Hepatocyte (in vitro differentiated cells): ENCODE results near the gene RYK. TPM values are rescaled to one million over a fixed set of nuclear protein-coding genes. Genes with fewer than 3 reads are reported as not detected.

Source experiments
- DNase-seq: peaks from one replicate; pipeline ENCODE4 v3.0.0-alpha.2; 2016; ENCODE audit warnings: low spot score
- H2AFZ ChIP-seq: fragments of 200-600 bp; sonication (generic); 2 replicates; pipeline ENCODE4 v1.6.0; 2016; ENCODE audit warnings: antibody characterized with exemption, mild to moderate bottlenecking
- H3K27ac ChIP-seq: fragments of 200-600 bp; sonication (generic); 2 replicates; pipeline ENCODE4 v1.5.1; 2016; ENCODE audit warnings: mild to moderate bottlenecking
- H3K27me3 ChIP-seq: fragments of 200-600 bp; sonication (generic); 2 replicates; pipeline ENCODE4 v1.6.1; 2016
- H3K36me3 ChIP-seq: fragments of 200-600 bp; sonication (generic); replicated peaks from 2 replicates; pipeline ENCODE4 v1.5.1; 2016; ENCODE audit warnings: low read depth; ENCODE audit not compliant: insufficient read depth
- H3K4me1 ChIP-seq: fragments of 200-600 bp; sonication (generic); 2 replicates; pipeline ENCODE4 v1.5.1; 2016; ENCODE audit warnings: mild to moderate bottlenecking, moderate library complexity; ENCODE audit not compliant: insufficient read depth
- H3K4me2 ChIP-seq: fragments of 200-600 bp; sonication (generic); 2 replicates; pipeline ENCODE4 v1.6.0; 2016
- H3K4me3 ChIP-seq: fragments of 200-600 bp; sonication (generic); 2 replicates; pipeline ENCODE4 v1.5.1; 2016; ENCODE audit warnings: mild to moderate bottlenecking
- H3K79me2 ChIP-seq: fragments of 200-600 bp; sonication (generic); 2 replicates; pipeline ENCODE4 v1.6.0; 2017; ENCODE audit warnings: mild to moderate bottlenecking
- H3K9me2 ChIP-seq: fragments of 200-600 bp; sonication (generic); replicated peaks from 2 replicates; pipeline ENCODE4 v1.6.0; 2017; ENCODE audit warnings: mild to moderate bottlenecking; ENCODE audit not compliant: insufficient read depth
- H3K9me3 ChIP-seq: fragments of 200-600 bp; sonication (generic); 2 replicates; pipeline ENCODE4 v1.5.1; 2016; ENCODE audit warnings: low read depth, mild to moderate bottlenecking
- H4K20me1 ChIP-seq: fragments of 200-600 bp; sonication (generic); 2 replicates; pipeline ENCODE4 v1.6.0; 2016; ENCODE audit warnings: mild to moderate bottlenecking; ENCODE audit not compliant: insufficient read depth, poor library complexity, severe bottlenecking
- EZH2 ChIP-seq: fragments of 200-600 bp; sonication (generic); IDR thresholded peaks from 2 replicates; pipeline ENCODE4 v1.6.1; 2016; ENCODE audit warnings: antibody characterized with exemption, mild to moderate bottlenecking, borderline replicate concordance
- EZH2phosphoT487 ChIP-seq: fragments of 200-600 bp; sonication (generic); IDR thresholded peaks from one replicate; pipeline ENCODE4 v1.6.1; 2018; ENCODE audit warnings: antibody characterized with exemption, mild to moderate bottlenecking, low read depth, moderate library complexity; ENCODE audit not compliant: unreplicated experiment, severe bottlenecking
- WGBS: methylation state at CpG from one replicate; pipeline ENCODE4 v1.1.6; 2016; ENCODE audit warnings: low lambda C conversion rate; ENCODE audit errors: missing lambda C conversion rate; 5-methylcytosine and 5-hydroxymethylcytosine counted together
- polyA plus RNA-seq: library from polyadenylated mRNA; unstranded; fragments of >200 nt; fragmentation: Nextera tagmentation; extraction: Ambion mirVana; gene quantifications from 2 replicates; pipeline ENCODE4 v1.2.1, GENCODE V29; 2016
- total RNA-seq: library from RNA; depleted of rRNA; stranded (reverse); fragments of >200 nt; gene quantifications from 2 replicates; pipeline ENCODE4 v1.2.3, GENCODE V29; 2014
- TF ChIP-seq, protein P1 (sequence below): fragments of 200-600 bp; sonication (generic); IDR thresholded peaks from 2 replicates; pipeline ENCODE4 v1.5.1; 2016; ENCODE audit warnings: antibody characterized with exemption, mild to moderate bottlenecking; ENCODE audit not compliant: poor library complexity

Gene RYK
- total and polyA plus RNA-seq, 2 experiments from 2014 or later, result 56.5 to 102 TPM

DNA sequence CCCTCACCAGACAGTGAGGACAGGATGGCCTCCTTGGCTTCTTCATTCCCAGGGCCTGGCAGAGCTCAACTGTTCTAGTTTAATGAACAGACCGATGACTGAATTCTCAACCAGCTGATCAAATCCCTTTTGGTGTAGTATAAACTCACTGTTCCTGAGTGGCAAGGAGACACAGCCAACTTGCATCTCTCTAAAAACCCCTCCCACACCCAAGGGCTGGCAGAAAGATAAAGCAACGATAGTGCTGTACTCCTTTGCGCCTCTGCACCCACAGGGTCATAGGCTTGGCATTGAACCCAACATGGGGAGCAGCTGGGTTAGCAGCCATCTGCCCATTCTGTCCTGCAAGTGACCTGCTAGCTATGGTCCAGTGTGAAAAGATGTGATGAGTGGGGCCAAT lies 103.2 kb downstream of the RYK start:
- Histone ChIP-seq H3K9me3 (no peaks in the 10 kb centered on the region), H3K4me3 (no peak overlapping the region), H3K9me2 (no peaks in the 10 kb centered on the region), H3K79me2 (no peaks in the 10 kb centered on the region), H2AFZ (no peak overlapping the region), H4K20me1 (no peaks in the 10 kb centered on the region), H3K4me1 (no peaks in the 10 kb centered on the region), H3K27me3 (no peaks in the 10 kb centered on the region), H3K4me2 (no peak overlapping the region), H3K36me3 (no peaks in the 10 kb centered on the region), H3K27ac (no peak overlapping the region)
- TF ChIP-seq EZH2 (no peak), EZH2phosphoT487 (no peak)
- TF ChIP-seq, protein P1, sequence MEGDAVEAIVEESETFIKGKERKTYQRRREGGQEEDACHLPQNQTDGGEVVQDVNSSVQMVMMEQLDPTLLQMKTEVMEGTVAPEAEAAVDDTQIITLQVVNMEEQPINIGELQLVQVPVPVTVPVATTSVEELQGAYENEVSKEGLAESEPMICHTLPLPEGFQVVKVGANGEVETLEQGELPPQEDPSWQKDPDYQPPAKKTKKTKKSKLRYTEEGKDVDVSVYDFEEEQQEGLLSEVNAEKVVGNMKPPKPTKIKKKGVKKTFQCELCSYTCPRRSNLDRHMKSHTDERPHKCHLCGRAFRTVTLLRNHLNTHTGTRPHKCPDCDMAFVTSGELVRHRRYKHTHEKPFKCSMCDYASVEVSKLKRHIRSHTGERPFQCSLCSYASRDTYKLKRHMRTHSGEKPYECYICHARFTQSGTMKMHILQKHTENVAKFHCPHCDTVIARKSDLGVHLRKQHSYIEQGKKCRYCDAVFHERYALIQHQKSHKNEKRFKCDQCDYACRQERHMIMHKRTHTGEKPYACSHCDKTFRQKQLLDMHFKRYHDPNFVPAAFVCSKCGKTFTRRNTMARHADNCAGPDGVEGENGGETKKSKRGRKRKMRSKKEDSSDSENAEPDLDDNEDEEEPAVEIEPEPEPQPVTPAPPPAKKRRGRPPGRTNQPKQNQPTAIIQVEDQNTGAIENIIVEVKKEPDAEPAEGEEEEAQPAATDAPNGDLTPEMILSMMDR, result no peak
- DNase-seq, result no peak
- WGBS, result 96% methylated on average over 3 of the region's 3 CpGs

DNA sequence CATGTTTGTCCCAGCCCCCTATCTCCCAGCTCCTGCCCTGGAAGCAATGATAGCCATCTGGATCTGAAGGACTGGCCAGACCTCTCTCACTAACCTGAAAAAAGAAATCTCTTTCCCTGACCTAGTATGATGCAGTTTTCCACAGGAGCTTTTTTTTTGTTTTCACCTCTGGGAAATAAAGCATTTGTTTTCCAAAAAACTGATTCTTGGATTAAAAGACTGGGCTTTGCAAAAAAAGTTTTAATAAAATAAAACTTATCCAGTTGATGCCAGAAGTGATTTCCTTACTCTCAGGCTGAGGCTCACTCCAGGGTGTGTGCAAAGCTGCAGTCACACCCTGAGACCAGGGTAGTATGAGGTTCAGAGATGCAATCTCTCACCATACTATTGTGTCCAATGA lies 104.0 kb downstream of the RYK start:
- H3K9me3 ChIP-seq, result no peaks in the 10 kb centered on the region
- no peak overlapping the region for H3K4me2 ChIP-seq
- H2AFZ ChIP-seq, result no peak overlapping the region
- no peak for DNase-seq
- TF ChIP-seq EZH2phosphoT487 (no peak), EZH2 (no peak)
- TF ChIP-seq, protein P1, result no peak
- no peaks in the 10 kb centered on the region for H4K20me1 ChIP-seq
- H3K4me1 ChIP-seq, result no peaks in the 10 kb centered on the region
- H3K79me2 ChIP-seq, result no peaks in the 10 kb centered on the region
- H3K4me3 ChIP-seq, result no peak overlapping the region
- H3K36me3 ChIP-seq, result no peaks in the 10 kb centered on the region
- H3K27me3 ChIP-seq, result no peaks in the 10 kb centered on the region
- H3K27ac ChIP-seq, result no peak overlapping the region
- no peaks in the 10 kb centered on the region for H3K9me2 ChIP-seq

DNA sequence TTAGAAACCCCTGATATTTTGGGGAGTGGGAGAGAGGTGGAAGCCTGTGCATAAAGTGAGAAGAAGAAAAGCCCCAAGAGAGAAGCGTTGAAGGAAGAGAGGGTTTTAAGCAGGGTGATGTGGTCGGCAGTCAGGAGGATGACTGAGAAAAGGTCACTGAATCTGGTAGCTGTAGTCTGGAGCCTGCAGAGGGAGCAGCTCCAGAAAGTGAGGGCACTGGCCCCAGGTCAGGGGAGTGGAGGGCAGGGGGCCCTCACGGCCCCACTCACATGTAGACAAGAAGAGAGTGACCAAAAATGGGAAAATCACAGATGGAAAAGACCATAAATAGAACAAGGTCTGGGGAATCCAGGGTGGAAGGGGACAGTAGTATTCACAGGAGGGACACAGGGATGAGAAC lies 105.5 kb downstream of the RYK start:
- no peaks in the 10 kb centered on the region for H4K20me1 ChIP-seq
- no peak overlapping the region for H2AFZ ChIP-seq
- DNase-seq, result no peak
- no peaks in the 10 kb centered on the region for H3K36me3 ChIP-seq
- H3K4me1 ChIP-seq, result no peaks in the 10 kb centered on the region
- WGBS, result 66% methylated on average over 3 of the region's 3 CpGs
- no peak overlapping the region for H3K27ac ChIP-seq
- H3K27me3 ChIP-seq, result no peaks in the 10 kb centered on the region
- H3K9me3 ChIP-seq, result no peaks in the 10 kb centered on the region
- TF ChIP-seq, protein P1, result no peak
- no peaks in the 10 kb centered on the region for H3K79me2 ChIP-seq
- no peak overlapping the region for H3K4me3 ChIP-seq
- H3K9me2 ChIP-seq, result no peaks in the 10 kb centered on the region
- H3K4me2 ChIP-seq, result no peak overlapping the region

DNA sequence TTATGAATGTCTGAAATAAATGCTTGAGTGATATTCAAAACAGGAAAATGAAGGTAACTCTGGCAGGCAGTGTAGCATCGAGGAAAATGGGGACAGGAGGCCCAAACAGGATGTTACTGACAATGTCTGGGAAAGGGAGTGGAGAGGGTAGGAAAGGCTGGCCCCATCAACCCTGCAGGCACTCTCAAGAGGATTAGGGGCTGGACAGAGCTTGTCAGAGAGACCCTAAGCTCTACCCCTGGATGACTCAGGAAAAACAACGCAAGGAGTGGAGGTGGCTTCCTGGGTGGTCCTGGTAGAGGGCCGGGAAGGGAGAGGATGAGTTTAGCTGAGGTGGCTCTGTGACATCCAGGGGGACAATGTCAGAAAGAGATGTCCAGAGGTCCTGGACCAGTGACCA lies 106.0 kb downstream of the RYK start:
- Histone ChIP-seq H4K20me1 (no peaks in the 10 kb centered on the region), H3K27ac (no peak overlapping the region), H3K4me3 (no peak overlapping the region), H3K79me2 (no peaks in the 10 kb centered on the region), H3K4me2 (no peak overlapping the region), H3K27me3 (no peaks in the 10 kb centered on the region), H3K9me3 (no peaks in the 10 kb centered on the region), H3K9me2 (no peaks in the 10 kb centered on the region), H3K4me1 (no peaks in the 10 kb centered on the region), H3K36me3 (no peaks in the 10 kb centered on the region), H2AFZ (no peak overlapping the region)
- TF ChIP-seq EZH2 (no peak), EZH2phosphoT487 (no peak)
- TF ChIP-seq, protein P1, result no peak
- 70% methylated on average over 3 of the region's 3 CpGs for WGBS
- no peak for DNase-seq
